ENCODE data around the gene RAB3A.

DNA sequence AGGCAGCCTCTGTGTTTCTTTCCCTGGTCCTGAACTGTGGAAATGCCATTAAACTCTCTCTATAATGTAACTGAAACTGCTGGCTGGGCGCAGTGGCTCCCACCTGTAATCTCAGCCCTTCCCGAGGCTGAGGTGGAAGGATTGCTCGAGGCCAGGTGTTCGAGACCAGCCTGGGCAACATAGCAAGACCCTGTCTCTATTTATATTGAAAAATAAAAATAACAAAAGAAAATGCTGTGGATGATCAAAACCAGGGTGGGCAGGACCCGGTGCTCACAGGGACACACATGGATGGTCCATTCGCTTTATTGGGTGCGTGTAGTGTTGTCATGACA is 7.4 kb downstream of the RAB3A start:
- TF ChIP-seq, protein P1, sequence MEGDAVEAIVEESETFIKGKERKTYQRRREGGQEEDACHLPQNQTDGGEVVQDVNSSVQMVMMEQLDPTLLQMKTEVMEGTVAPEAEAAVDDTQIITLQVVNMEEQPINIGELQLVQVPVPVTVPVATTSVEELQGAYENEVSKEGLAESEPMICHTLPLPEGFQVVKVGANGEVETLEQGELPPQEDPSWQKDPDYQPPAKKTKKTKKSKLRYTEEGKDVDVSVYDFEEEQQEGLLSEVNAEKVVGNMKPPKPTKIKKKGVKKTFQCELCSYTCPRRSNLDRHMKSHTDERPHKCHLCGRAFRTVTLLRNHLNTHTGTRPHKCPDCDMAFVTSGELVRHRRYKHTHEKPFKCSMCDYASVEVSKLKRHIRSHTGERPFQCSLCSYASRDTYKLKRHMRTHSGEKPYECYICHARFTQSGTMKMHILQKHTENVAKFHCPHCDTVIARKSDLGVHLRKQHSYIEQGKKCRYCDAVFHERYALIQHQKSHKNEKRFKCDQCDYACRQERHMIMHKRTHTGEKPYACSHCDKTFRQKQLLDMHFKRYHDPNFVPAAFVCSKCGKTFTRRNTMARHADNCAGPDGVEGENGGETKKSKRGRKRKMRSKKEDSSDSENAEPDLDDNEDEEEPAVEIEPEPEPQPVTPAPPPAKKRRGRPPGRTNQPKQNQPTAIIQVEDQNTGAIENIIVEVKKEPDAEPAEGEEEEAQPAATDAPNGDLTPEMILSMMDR (IDR thresholded peaks at IDR 0.05; ENCODE audit: borderline replicate concordance, extremely low read depth, low read length, poor library complexity, severe bottlenecking): no peak
- no peak for TF ChIP-seq EZH2 (IDR thresholded peaks at IDR 0.05; ENCODE audit: borderline replicate concordance, low read depth, low read length, severe bottlenecking)
